GM19438 (cell line): ENCODE measurements around the gene EDIL3.

ENCODE experiments used
- ATAC-seq: cut with Tn5 transposase; IDR thresholded peaks from one replicate; pipeline ENCODE4 v1.9.1; 2021; ENCODE audit warnings: low read depth; ENCODE audit not compliant: unreplicated experiment

EDIL3 gene

GRCh38 chr5:84384604-84385575, at the start of gene EDIL3:
Gene EDIL3 (minus strand): TSS chr5:84384880. CDS start chr5:84384374, 506 bp downstream.
- no peak for ATAC-seq

GRCh38 chr5:84433461-84433860, 48.8 kb upstream of the EDIL3 start:
- ATAC-seq: no peak

DNA sequence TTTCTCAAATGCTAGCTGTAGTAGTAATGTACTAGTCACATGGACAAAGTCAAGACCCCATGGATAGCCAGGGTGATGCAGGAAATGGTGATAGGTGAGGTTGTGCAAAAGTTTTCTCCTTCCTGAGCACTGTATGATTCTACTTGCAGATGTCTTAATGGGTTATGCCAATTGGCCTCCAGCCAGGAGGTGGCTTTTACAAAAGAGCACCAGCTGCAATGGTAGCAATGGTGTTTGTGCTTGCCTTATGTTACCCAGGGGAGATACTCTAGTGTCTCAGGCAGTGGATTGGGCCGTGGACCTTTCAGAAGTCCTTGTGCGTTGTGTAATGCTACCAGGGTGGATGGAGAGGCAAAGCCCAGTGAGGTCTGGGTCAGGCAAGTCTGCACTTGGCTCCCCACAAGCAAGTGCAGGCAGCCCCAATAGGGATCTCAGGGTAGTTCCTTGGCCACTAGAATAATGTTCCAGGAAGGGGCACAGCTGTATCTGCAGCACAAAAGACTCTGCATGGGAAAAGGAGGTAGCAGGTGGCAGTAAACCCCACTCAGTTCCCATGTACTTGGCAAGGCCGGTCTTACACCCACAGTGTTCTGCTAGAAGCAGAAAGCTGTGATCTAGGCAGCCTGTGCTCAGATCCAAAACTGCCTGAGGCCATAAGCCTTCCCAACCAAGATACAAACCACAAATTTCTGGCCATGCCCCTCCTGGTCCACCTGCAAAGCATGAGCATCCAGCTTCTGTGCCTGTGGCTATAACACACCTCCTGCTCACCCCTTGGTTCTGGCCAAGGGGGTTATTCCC, 46.4 kb upstream of the EDIL3 start:
- ATAC-seq: no peak

GRCh38 chr5:84430079-84430478, 45.4 kb upstream of the EDIL3 start:
- ATAC-seq: no peak

- no peak for ATAC-seq
Observed at GRCh38 chr5:84425365-84425881, 40.7 kb upstream of the EDIL3 start.

- ATAC-seq: no peak
Observed at GRCh38 chr5:84419742-84420141, 35.1 kb upstream of the EDIL3 start.

- no peak for ATAC-seq
Observed at GRCh38 chr5:84411832-84412605, 27.3 kb upstream of the EDIL3 start.

- no peak for ATAC-seq
Observed at GRCh38 chr5:84406111-84406510, 21.4 kb upstream of the EDIL3 start.

DNA sequence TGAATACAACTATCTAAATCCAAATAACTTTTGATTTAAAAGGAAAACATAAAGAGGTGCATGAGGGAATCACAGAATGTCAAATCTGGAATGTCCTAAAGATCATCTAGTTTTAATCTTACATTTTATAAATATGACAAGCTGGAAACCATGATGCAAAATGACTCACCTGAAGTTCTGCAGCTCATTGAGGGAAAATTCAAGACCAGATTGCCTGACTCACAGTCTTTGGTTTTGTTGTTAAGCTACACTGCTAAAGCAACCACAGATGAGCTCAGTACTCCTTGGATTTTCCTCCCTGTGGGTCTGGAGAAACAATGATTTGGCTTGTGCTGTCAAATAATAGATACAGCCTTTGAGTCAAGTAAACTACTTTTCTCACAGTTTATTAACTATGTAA, 19.1 kb upstream of the EDIL3 start:
- ATAC-seq: no peak

- no peak for ATAC-seq
Observed at GRCh38 chr5:84397385-84397784, 12.7 kb upstream of the EDIL3 start.

DNA sequence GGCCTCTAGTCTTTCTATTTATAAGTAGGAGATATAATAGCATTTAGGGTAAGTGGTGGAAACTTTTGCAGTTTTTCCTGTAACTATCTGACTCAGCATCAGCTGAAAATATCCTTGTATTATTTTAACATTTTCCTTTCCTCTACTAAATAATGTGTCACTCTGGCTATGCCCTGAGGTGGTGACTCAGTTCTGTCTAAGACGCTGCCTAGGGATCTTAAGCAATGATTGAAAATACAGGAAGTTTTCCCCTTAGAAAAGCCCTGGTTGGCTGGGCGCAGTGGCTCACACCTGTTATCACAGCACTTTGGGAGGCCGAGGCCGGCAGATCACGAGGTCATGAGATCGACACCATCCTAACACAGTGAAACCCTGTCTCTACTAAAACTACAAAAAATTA, 9.3 kb upstream of the EDIL3 start:
- no peak for ATAC-seq

GRCh38 chr5:84392836-84393235, 8.2 kb upstream of the EDIL3 start:
- no peak for ATAC-seq

DNA sequence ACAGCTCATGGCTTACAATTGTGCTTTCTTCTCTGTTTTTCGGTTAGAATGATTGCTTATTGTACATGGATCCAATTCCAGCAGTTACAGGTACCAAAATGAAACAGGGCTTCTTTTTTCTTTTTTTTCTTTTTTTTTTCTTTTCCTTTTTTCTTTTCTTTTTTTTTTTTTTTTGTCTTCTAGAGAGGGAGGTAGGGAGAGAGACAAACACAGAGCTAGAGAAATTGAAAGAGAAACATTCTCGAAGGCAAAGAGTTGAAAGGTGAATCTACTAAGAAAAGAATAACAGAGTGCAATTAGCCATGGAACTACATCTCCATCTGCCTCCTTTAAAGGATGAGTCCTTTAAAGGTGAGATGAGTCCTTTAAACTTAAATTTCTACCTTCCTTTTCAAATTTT, 1.0 kb upstream of the EDIL3 start:
- no peak for ATAC-seq

- no peak for ATAC-seq
Observed at GRCh38 chr5:84383816-84384603, 670 bp downstream of the EDIL3 start.

GRCh38 chr5:84383296-84383815, 1.3 kb downstream of the EDIL3 start:
- ATAC-seq: no peak

- no peak for ATAC-seq
Observed at GRCh38 chr5:84382363-84383295, 2.1 kb downstream of the EDIL3 start.

- no peak for ATAC-seq
Observed at GRCh38 chr5:84381502-84382362, 2.9 kb downstream of the EDIL3 start.

DNA sequence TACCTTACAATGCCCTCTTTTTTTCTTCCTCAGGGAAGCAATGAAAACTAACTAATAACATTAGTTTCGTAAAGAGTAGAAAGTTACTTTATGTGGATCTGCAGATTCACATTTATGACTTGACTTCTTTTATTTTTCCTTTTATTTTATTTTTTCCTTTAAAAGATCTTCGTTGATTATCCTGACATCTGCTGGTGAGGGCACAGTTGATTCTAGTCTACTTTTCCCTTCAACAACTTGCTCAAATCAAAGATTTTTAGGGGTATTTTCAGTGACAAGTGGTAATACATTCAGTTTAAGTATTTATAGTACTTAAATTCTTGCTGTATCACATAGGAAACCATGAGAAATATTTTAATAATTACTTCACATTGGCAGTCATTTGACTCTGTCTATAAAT, 4.9 kb downstream of the EDIL3 start:
- no peak for ATAC-seq
